Coronary artery (tissue), 2 donors: ENCODE measurements around the gene UGT1A7.
"Not testable (repeated sequence)": the region's sequence is repeated elsewhere in the genome, so short reads cannot be mapped to it uniquely, and the experiment has no call there.

ENCODE experiments used
- DNase-seq: peaks from one replicate; pipeline ENCODE4 v3.0.0-alpha.2; 2017; ENCODE audit warnings: low spot score
- H3K27ac ChIP-seq, 2 donors: fragments of 200-600 bp; sonication (generic); one replicate each; pipeline ENCODE4 v1.5.1; 2016 to 2019
- H3K4me3 ChIP-seq: fragments of 200-600 bp; sonication (generic); 2 replicates; pipeline ENCODE4 v1.5.1; 2016; ENCODE audit warnings: mild to moderate bottlenecking, moderate library complexity
- TF ChIP-seq, protein P1 (sequence below): fragments of 200-600 bp; sonication (generic); IDR thresholded peaks from one replicate; pipeline ENCODE4 v1.5.1; 2019; ENCODE audit warnings: antibody characterized with exemption

The UGT1A7 gene

DNA sequence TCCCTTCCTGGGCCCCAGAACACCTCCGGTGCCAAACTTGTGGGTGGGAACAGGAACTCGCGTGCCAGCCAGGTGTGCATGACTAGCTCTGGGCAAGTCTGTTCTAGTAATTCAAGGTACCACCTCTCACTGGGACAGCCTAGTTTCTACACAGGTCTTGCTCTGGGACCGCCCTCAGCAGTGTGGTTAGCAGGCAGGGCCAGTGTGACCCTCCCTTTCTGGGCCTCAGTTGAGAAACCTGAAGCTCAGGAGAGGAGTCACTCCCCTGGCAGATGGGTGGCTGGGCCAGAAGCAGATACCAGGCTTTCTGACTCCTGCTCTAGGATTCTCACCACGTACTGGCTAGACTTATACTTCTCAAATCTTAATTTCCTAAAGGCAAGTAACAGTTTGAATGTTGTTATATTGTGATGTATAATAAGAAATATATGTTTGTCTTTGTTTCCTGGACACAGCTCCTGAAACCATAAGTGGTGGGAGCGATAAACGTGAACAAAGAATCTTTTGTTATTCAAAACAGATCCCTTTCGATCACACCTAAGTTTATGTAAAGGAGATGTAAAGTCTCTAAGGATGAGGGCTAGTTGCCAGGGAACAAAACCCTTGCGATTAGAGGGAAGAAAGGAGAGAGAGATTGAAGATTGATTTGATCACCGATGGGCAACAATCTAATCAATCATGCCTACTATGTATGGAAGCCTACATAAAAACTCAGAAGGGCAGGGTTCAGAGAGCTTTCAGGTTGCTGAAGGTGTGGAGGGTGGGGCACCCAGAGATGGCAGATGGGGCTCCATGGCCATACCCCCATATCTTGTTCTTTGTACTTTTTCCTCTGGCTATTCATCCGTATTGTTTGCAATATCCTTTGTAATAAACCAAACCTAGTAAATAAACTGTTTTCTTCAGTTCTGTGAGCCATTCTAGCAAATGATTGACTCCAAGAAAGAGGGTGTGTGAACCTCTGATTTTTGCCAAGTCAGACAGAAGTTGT is 10.0 kb downstream of the UGT1A7 start:
- TF ChIP-seq, protein P1, sequence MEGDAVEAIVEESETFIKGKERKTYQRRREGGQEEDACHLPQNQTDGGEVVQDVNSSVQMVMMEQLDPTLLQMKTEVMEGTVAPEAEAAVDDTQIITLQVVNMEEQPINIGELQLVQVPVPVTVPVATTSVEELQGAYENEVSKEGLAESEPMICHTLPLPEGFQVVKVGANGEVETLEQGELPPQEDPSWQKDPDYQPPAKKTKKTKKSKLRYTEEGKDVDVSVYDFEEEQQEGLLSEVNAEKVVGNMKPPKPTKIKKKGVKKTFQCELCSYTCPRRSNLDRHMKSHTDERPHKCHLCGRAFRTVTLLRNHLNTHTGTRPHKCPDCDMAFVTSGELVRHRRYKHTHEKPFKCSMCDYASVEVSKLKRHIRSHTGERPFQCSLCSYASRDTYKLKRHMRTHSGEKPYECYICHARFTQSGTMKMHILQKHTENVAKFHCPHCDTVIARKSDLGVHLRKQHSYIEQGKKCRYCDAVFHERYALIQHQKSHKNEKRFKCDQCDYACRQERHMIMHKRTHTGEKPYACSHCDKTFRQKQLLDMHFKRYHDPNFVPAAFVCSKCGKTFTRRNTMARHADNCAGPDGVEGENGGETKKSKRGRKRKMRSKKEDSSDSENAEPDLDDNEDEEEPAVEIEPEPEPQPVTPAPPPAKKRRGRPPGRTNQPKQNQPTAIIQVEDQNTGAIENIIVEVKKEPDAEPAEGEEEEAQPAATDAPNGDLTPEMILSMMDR = no peak
- Histone ChIP-seq H3K27ac (no peak overlapping the region), H3K4me3 (no peak overlapping the region)
- DNase-seq = no peak

DNA sequence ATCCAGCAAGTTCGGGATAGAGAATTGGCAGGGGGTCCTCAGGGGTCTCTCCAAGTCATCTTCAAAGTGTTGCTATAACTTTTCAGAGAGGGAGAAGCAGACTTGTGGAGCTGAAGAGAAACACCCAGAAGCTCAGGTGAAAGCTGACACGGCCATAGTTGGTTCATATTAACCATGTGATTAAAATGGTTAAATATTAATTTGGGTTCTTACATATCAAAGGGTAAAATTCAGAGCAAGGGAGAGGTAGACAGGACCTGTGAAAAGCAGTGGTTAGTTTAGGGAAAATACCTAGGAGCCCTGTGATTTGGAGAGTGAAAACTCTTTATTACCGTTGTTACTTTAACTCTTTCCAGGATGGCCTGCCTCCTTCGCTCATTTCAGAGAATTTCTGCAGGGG is 10.9 kb downstream of the UGT1A7 start, which contains the start of gene UGT1A6:
Gene UGT1A6 (plus strand): TSS at position 243 of the 400 bp plus-strand sequence. CDS start 115 bp downstream, at position 358.
- no peak within 1 kb of the TSS for H3K27ac ChIP-seq
- TF ChIP-seq, protein P1 = no peak
- no peak for DNase-seq
- no peak within 1 kb of the TSS for H3K4me3 ChIP-seq

DNA sequence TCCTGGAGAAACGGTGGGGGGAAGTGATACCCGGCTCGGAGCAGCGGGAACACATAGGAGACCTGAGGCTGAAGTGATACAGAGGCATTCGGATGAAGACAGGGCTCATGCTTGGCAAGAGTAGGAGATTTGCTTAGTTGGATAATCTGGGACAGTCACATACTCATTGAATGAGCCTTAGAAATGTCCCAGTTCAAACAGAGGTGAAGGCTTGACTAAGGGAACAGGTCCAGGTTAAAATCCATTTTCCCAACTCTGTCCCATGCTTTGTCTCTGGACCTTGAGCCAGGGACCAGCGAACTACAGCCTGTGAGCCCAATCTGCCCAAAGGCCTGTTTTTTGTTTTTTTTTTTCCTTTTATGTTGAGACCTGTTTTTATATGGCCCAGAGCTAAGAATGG is 12.3 kb downstream of the UGT1A7 start:
- TF ChIP-seq, protein P1 = no peak
- DNase-seq = no peak
- H3K4me3 ChIP-seq = no peak overlapping the region
- no peak overlapping the region for H3K27ac ChIP-seq

DNA sequence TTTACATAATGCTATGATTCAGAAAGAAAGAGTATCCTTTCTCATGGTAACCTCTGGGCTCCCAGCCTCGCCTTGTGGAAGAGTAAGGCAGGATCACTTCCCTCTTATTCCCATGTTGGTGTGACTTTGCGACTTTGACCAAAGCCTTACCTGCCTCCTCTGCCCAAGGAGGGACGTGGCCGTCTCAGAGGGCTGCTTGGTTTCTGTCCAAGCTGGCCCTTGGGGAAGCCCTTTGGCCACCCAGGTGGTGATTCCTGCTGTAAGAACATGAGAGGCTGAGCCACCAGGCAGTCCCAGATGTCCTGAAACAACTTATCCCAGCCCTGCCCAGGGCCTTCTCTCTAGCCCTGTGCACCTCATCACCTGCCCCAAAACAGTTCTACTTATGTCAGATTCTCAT is 17.0 kb downstream of the UGT1A7 start:
- TF ChIP-seq, protein P1 = no peak
- no peak overlapping the region for H3K27ac ChIP-seq
- H3K4me3 ChIP-seq = no peak overlapping the region
- no peak for DNase-seq

DNA sequence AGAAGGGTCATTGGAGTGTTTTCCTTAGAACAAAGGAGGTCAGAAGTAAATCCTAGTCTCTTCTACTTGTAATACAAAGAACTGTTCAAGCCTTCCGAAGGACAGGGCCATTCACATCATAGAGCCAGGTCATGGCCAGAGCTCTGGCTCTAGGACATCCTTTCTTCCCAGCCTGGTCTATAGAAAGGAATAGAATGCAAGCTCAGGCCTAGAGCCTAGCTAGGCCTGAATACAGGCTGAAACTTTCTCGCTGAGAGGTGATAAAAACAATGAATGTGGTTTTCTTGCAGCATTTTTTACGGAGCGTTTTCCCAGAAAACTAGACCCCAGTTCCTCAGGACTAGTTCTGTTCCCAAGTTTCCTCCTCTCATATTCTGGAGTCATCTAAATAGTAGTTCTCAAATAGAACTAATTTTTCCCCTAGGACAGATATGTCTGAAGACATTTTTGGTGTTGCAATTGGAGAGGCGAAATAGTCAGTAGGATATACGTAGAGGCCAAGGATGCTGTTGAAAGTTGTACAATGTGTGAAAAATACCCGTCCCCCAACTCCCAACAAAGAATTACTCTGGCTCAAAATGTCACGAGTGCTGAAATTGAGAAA is 17.8 kb downstream of the UGT1A7 start:
- H3K27ac ChIP-seq = peak overlapping the region in 1 of 2 donors; percentile 22
- no peak overlapping the region for H3K4me3 ChIP-seq
- TF ChIP-seq, protein P1 = no peak
- DNase-seq = no peak

DNA sequence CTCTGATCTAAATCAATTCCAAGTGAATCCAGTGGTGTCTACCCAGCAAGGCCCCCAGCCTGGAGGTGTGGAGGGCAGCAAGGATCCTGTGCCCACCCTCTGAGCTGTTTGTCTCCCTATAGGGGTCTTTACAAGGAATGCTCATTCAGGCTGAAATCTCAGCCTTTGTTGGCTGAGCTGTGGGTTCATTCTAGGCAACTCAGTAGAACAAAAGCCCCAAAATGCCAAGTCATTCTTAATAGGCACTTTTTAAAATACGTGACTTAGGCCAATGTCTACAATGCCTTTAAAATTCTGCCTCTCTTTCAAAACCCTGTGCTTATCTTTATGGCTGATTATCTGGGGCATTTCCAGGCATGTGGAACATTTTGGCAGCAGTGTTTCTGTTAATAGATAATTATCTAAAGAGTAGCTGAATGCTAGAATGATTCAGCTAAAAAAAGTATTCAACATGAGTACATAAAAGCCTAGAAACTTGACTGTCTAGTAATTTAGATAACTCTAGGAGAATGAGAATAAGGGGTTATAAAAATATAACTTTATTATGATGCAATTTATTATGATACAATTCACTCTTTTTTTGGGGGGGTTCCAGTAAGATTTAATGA is 18.4 kb downstream of the UGT1A7 start:
- TF ChIP-seq, protein P1 = no peak
- H3K4me3 ChIP-seq = no peak overlapping the region
- H3K27ac ChIP-seq = peak overlapping the region in 1 of 2 donors; percentile 22
- DNase-seq = no peak

DNA sequence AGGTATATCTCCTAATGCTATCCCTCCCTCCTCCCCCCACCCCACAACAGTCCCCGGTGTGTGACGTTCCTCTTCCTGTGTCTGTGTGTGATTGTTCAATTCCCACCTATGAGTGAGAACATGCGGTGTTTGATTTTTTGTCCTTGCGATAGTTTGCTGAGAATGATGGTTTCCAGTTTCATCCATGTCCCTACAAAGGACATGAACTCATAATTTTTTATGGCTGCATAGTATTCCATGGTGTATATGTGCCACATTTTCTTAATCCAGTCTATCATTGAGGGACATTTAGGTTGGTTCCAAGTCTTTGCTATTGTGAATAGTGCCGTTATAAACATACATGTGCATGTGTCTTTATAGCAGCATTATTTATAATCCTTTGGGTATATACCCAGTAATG is 19.1 kb downstream of the UGT1A7 start:
- DNase-seq, H3K4me3 ChIP-seq, H3K27ac ChIP-seq: not testable (repeated sequence)
